Suprapubic skin (tissue), 4 donors: ENCODE results near the gene LRMDA. TPM values are rescaled to one million over a fixed set of nuclear protein-coding genes. Genes with fewer than 3 reads are reported as not detected.
"Not testable (repeated sequence)": the region's sequence is repeated elsewhere in the genome, so short reads cannot be mapped to it uniquely, and the experiment has no call there.

ENCODE experiments used
- DNase-seq, 2 donors: peaks; one replicate each; pipeline ENCODE4 v3.0.0-alpha.2; 2019; ENCODE audit warnings: low spot score in 2 of 2
- H3K27ac ChIP-seq: fragments of 200-600 bp; sonication (generic); one replicate; pipeline ENCODE4 v1.5.1; 2019
- H3K27me3 ChIP-seq: fragments of 200-600 bp; sonication (generic); one replicate; pipeline ENCODE4 v1.5.1; 2019
- H3K36me3 ChIP-seq: fragments of 200-600 bp; sonication (generic); one replicate; pipeline ENCODE4 v1.5.1; 2019
- H3K4me1 ChIP-seq: fragments of 200-600 bp; sonication (generic); one replicate; pipeline ENCODE4 v1.5.1; 2019
- H3K4me3 ChIP-seq: fragments of 200-600 bp; sonication (generic); one replicate; pipeline ENCODE4 v1.5.1; 2019; ENCODE audit warnings: mild to moderate bottlenecking
- H3K9me3 ChIP-seq: fragments of 200-600 bp; sonication (generic); one replicate; pipeline ENCODE4 v1.5.1; 2019
- CTCF ChIP-seq, 2 donors: fragments of 200-600 bp in 1 of 2; fragments of 450-650 bp in 1 of 2; sonication (generic) in 1 of 2; IDR thresholded peaks; one replicate each; pipeline ENCODE4 v1.5.1; 2016 to 2019; ENCODE audit warnings: antibody characterized with exemption in 2 of 2, mild to moderate bottlenecking in 1 of 2, moderate library complexity in 1 of 2
- EP300 ChIP-seq: sonication (generic); formaldehyde crosslinking; IDR thresholded peaks from one replicate; pipeline ENCODE4 v1.6.1; 2017; ENCODE audit warnings: antibody characterized with exemption
- POLR2A ChIP-seq, 2 donors: fragments of 450-650 bp; IDR thresholded peaks; one replicate each; pipeline ENCODE4 v1.6.1; 2017; ENCODE audit warnings: antibody characterized with exemption in 2 of 2, mild to moderate bottlenecking in 2 of 2, moderate library complexity in 2 of 2
- POLR2AphosphoS5 ChIP-seq, 3 donors: sonication (generic); formaldehyde crosslinking; IDR thresholded peaks; one replicate each; pipeline ENCODE4 v1.6.1; 2017; ENCODE audit warnings: antibody characterized with exemption in 3 of 3
- WGBS: methylation state at CpG from one replicate; pipeline ENCODE4 v1.1.5; 2018; 5-methylcytosine and 5-hydroxymethylcytosine counted together
- total RNA-seq, 4 donors: library from RNA; depleted of rRNA; stranded (reverse); fragments of >200 nt; gene quantifications; one replicate each; pipeline ENCODE4 v1.1.0, GENCODE V29; 2016

The LRMDA gene
- total RNA-seq, 4 donors from 2014 or later = 0.10 to 2.9 (median 1.9) TPM; not detected in 1

GRCh38 chr10:76138906-76139305, 707.5 kb downstream of the LRMDA start:
- 72% methylated on average over 3 of the region's 3 CpGs for WGBS

GRCh38 chr10:76139431-76139830, 708.0 kb downstream of the LRMDA start:
- Histone ChIP-seq H3K27ac (no peak overlapping the region), H3K27me3 (no peaks in the 10 kb centered on the region), H3K36me3 (no peaks in the 10 kb centered on the region), H3K9me3 (no peaks in the 10 kb centered on the region), H3K4me1 (no peaks in the 10 kb centered on the region), H3K4me3 (no peak overlapping the region)
- TF ChIP-seq CTCF (IDR thresholded peaks at IDR 0.05) (no peak), EP300 (no peak), POLR2AphosphoS5 (IDR thresholded peaks at IDR 0.05) (no peak), POLR2A (IDR thresholded peaks at IDR 0.05) (no peak)
- WGBS = 79% methylated on average over 5 of the region's 5 CpGs
- DNase-seq = no peak

More at GRCh38 chr10:76138906-76139305, 707.5 kb downstream of the LRMDA start:
- no peaks in the 10 kb centered on the region for H3K4me1 ChIP-seq
- H3K4me3 ChIP-seq = no peak overlapping the region
- H3K9me3 ChIP-seq = no peaks in the 10 kb centered on the region
- no peaks in the 10 kb centered on the region for H3K27me3 ChIP-seq
- no peaks in the 10 kb centered on the region for H3K36me3 ChIP-seq
- DNase-seq = no peak
- no peak overlapping the region for H3K27ac ChIP-seq
- TF ChIP-seq POLR2A (IDR thresholded peaks at IDR 0.05) = no peak
- TF ChIP-seq EP300 = no peak
- no peak for TF ChIP-seq CTCF (IDR thresholded peaks at IDR 0.05)
- TF ChIP-seq POLR2AphosphoS5 (IDR thresholded peaks at IDR 0.05) = no peak

GRCh38 chr10:76141376-76141775, 710.0 kb downstream of the LRMDA start:
- Histone ChIP-seq H3K27ac (no peak overlapping the region), H3K4me1 (no peaks in the 10 kb centered on the region), H3K36me3 (no peaks in the 10 kb centered on the region), H3K9me3 (no peaks in the 10 kb centered on the region), H3K4me3 (no peak overlapping the region), H3K27me3 (no peaks in the 10 kb centered on the region)
- no peak for DNase-seq
- TF ChIP-seq CTCF (IDR thresholded peaks at IDR 0.05) (no peak), POLR2AphosphoS5 (IDR thresholded peaks at IDR 0.05) (no peak), EP300 (no peak), POLR2A (IDR thresholded peaks at IDR 0.05) (no peak)
- WGBS = 91% methylated on average over 3 of the region's 3 CpGs

- not testable (repeated sequence) for H3K4me1 ChIP-seq, H3K27me3 ChIP-seq, H3K36me3 ChIP-seq, DNase-seq, H3K27ac ChIP-seq, H3K4me3 ChIP-seq, H3K9me3 ChIP-seq
- 94% methylated on average over 8 of the region's 8 CpGs for WGBS
Measured at GRCh38 chr10:76148217-76148616, 716.8 kb downstream of the LRMDA start.

GRCh38 chr10:76149182-76149581, 717.8 kb downstream of the LRMDA start:
- TF ChIP-seq POLR2AphosphoS5 (IDR thresholded peaks at IDR 0.05) = no peak
- TF ChIP-seq EP300 = no peak
- no peak for TF ChIP-seq CTCF (IDR thresholded peaks at IDR 0.05)
- no peak for TF ChIP-seq POLR2A (IDR thresholded peaks at IDR 0.05)
- no peaks in the 10 kb centered on the region for H3K9me3 ChIP-seq
- H3K27ac ChIP-seq = no peak overlapping the region
- WGBS = 77% methylated on average over 1 of the region's 1 CpG
- H3K4me1 ChIP-seq = no peaks in the 10 kb centered on the region
- no peak overlapping the region for H3K4me3 ChIP-seq
- no peaks in the 10 kb centered on the region for H3K36me3 ChIP-seq
- DNase-seq = no peak
- no peaks in the 10 kb centered on the region for H3K27me3 ChIP-seq

GRCh38 chr10:76149602-76150138, 718.2 kb downstream of the LRMDA start:
- Histone ChIP-seq H3K4me3 (no peak overlapping the region), H3K9me3 (no peaks in the 10 kb centered on the region), H3K36me3 (no peaks in the 10 kb centered on the region), H3K4me1 (no peaks in the 10 kb centered on the region), H3K27ac (no peak overlapping the region), H3K27me3 (no peaks in the 10 kb centered on the region)
- WGBS = 88% methylated on average over 1 of the region's 2 CpGs
- TF ChIP-seq CTCF (IDR thresholded peaks at IDR 0.05) (no peak), POLR2A (IDR thresholded peaks at IDR 0.05) (no peak), POLR2AphosphoS5 (IDR thresholded peaks at IDR 0.05) (no peak), EP300 (no peak)
- no peak for DNase-seq
